Astrocyte (in vitro differentiated cells and primary cell): ENCODE measurements around the gene CBARP. TPM values are rescaled to one million over a fixed set of nuclear protein-coding genes. Genes with fewer than 3 reads are reported as not detected.

Experiments
- DNase-seq: peaks from one replicate; pipeline ENCODE4 v3.0.0-alpha.2; 2010; ENCODE audit warnings: low read depth
- FAIRE-seq: peaks from 2 replicates; lab custom pipeline; 2011; peaks lifted over from hg19 to GRCh38; lab: Jason Lieb, UNC
- H2AFZ ChIP-seq: 2 replicates; pipeline ENCODE4 v1.6.0; 2012; ENCODE audit warnings: low read depth, low read length, inconsistent platforms
- H3K27ac ChIP-seq: 2 replicates; pipeline ENCODE4 v1.5.1; 2011; ENCODE audit warnings: low read depth, low read length, inconsistent platforms
- H3K27me3 ChIP-seq: 2 replicates; pipeline ENCODE4 v1.6.0; 2011; ENCODE audit warnings: low read length, inconsistent platforms; ENCODE audit not compliant: insufficient read depth
- H3K36me3 ChIP-seq: 2 replicates; pipeline ENCODE4 v1.5.1; 2011; ENCODE audit warnings: low read length, inconsistent platforms; ENCODE audit not compliant: insufficient read depth
- H3K4me1 ChIP-seq: 2 replicates; pipeline ENCODE4 v1.5.1; 2011; ENCODE audit warnings: low read length, inconsistent platforms; ENCODE audit not compliant: insufficient read depth
- H3K4me2 ChIP-seq: 2 replicates; pipeline ENCODE4 v1.6.0; 2012; ENCODE audit warnings: low read length, inconsistent platforms
- H3K4me3 ChIP-seq: 2 replicates; pipeline ENCODE4 v1.5.1; 2011; ENCODE audit warnings: low read depth, mild to moderate bottlenecking, low read length, inconsistent platforms; ENCODE audit not compliant: insufficient read depth
- H3K79me2 ChIP-seq: 2 replicates; pipeline ENCODE4 v1.6.0; 2012; ENCODE audit warnings: mild to moderate bottlenecking, low read length, inconsistent platforms; ENCODE audit not compliant: insufficient read depth
- H3K9ac ChIP-seq: 2 replicates; pipeline ENCODE4 v1.6.0; 2012; ENCODE audit warnings: mild to moderate bottlenecking, low read length, inconsistent platforms
- H3K9me3 ChIP-seq: 2 replicates; pipeline ENCODE4 v1.5.1; 2012; ENCODE audit warnings: low read depth, mild to moderate bottlenecking, low read length, inconsistent platforms; ENCODE audit not compliant: insufficient read depth
- H4K20me1 ChIP-seq: 2 replicates; pipeline ENCODE4 v1.6.0; 2012; ENCODE audit warnings: low read length, inconsistent platforms; ENCODE audit not compliant: insufficient read depth
- H3K27ac Mint-ChIP-seq: one replicate; pipeline ENCODE4 v1.8.0; 2021; ENCODE audit warnings: mild to moderate bottlenecking, mixed read lengths; ENCODE audit not compliant: unreplicated experiment
- H3K27me3 Mint-ChIP-seq: one replicate; pipeline ENCODE4 v1.8.0; 2021; ENCODE audit warnings: low read depth, mixed read lengths; ENCODE audit not compliant: unreplicated experiment
- H3K36me3 Mint-ChIP-seq: one replicate; pipeline ENCODE4 v1.8.0; 2021; ENCODE audit warnings: low read depth, mixed read lengths; ENCODE audit not compliant: unreplicated experiment
- H3K4me1 Mint-ChIP-seq: one replicate; pipeline ENCODE4 v1.8.0; 2021; ENCODE audit warnings: low read depth, mixed read lengths; ENCODE audit not compliant: unreplicated experiment
- H3K4me3 Mint-ChIP-seq: one replicate; pipeline ENCODE4 v1.8.0; 2021; ENCODE audit warnings: mild to moderate bottlenecking, moderate library complexity, mixed read lengths; ENCODE audit not compliant: unreplicated experiment
- H3K9me3 Mint-ChIP-seq: one replicate; pipeline ENCODE4 v1.8.0; 2021; ENCODE audit warnings: mild to moderate bottlenecking, mixed read lengths; ENCODE audit not compliant: unreplicated experiment
- total RNA-seq: library from RNA; stranded (reverse); gene quantifications from 2 replicates; pipeline ENCODE4 v1.2.1, GENCODE V29; 2021
- TF ChIP-seq, protein P1 (sequence below): IDR thresholded peaks from 2 replicates; pipeline ENCODE4 v1.5.1; 2011; ENCODE audit warnings: low read depth, mild to moderate bottlenecking, inconsistent platforms, low read length, moderate library complexity; ENCODE audit not compliant: insufficient read depth

CBARP gene
- total RNA-seq, 1 donor from 2014 or later = 19.8 TPM

- no peaks in the 10 kb centered on the region for H3K9me3 Mint-ChIP-seq
- Histone ChIP-seq H3K79me2 (peaks cover 64% of the 10 kb centered on the region), H3K4me3 (no peak overlapping the region), H3K9ac (peak overlapping the region; percentile 90), H3K4me2 (peak overlapping the region; percentile 97), H3K4me1 (peaks cover 77% of the 10 kb centered on the region), H3K27ac (peak overlapping the region; percentile 37), H3K9me3 (no peaks in the 10 kb centered on the region), H3K27me3 (no peaks in the 10 kb centered on the region), H2AFZ (no peak overlapping the region), H4K20me1 (peaks cover 57% of the 10 kb centered on the region), H3K36me3 (peaks cover 20% of the 10 kb centered on the region)
- H3K36me3 Mint-ChIP-seq = peaks cover 14% of the 10 kb centered on the region
- peak overlapping the region; percentile 91 for H3K4me3 Mint-ChIP-seq
- FAIRE-seq = no peak
- H3K27me3 Mint-ChIP-seq = no peaks in the 10 kb centered on the region
- H3K4me1 Mint-ChIP-seq = peaks cover 31% of the 10 kb centered on the region
- DNase-seq = no peak
- TF ChIP-seq, protein P1, sequence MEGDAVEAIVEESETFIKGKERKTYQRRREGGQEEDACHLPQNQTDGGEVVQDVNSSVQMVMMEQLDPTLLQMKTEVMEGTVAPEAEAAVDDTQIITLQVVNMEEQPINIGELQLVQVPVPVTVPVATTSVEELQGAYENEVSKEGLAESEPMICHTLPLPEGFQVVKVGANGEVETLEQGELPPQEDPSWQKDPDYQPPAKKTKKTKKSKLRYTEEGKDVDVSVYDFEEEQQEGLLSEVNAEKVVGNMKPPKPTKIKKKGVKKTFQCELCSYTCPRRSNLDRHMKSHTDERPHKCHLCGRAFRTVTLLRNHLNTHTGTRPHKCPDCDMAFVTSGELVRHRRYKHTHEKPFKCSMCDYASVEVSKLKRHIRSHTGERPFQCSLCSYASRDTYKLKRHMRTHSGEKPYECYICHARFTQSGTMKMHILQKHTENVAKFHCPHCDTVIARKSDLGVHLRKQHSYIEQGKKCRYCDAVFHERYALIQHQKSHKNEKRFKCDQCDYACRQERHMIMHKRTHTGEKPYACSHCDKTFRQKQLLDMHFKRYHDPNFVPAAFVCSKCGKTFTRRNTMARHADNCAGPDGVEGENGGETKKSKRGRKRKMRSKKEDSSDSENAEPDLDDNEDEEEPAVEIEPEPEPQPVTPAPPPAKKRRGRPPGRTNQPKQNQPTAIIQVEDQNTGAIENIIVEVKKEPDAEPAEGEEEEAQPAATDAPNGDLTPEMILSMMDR = no peak
- H3K27ac Mint-ChIP-seq = peak overlapping the region; percentile 41
Measured at GRCh38 chr19:1271528-1272422, 34.0 kb upstream of the CBARP start.

- H3K27me3 Mint-ChIP-seq = no peaks in the 10 kb centered on the region
- peaks cover 14% of the 10 kb centered on the region for H3K36me3 Mint-ChIP-seq
- TF ChIP-seq, protein P1 = no peak
- peaks cover 75% of the 10 kb centered on the region for H3K4me1 ChIP-seq
- DNase-seq = no peak
- no peaks in the 10 kb centered on the region for H3K9me3 Mint-ChIP-seq
- H3K79me2 ChIP-seq = peaks cover 56% of the 10 kb centered on the region
- peak overlapping the region; percentile 90 for H3K9ac ChIP-seq
- peaks cover 20% of the 10 kb centered on the region for H3K36me3 ChIP-seq
- H3K4me1 Mint-ChIP-seq = peaks cover 31% of the 10 kb centered on the region
- H2AFZ ChIP-seq = no peak overlapping the region
- H4K20me1 ChIP-seq = peaks cover 57% of the 10 kb centered on the region
- no peaks in the 10 kb centered on the region for H3K9me3 ChIP-seq
- peak overlapping the region; percentile 91 for H3K4me3 Mint-ChIP-seq
- peak overlapping the region; percentile 90 for H3K27ac Mint-ChIP-seq
- peak overlapping the region; percentile 13 for H3K27ac ChIP-seq
- no peaks in the 10 kb centered on the region for H3K27me3 ChIP-seq
- H3K4me3 ChIP-seq = peak overlapping the region; percentile 73
- FAIRE-seq = no peak
- H3K4me2 ChIP-seq = peak overlapping the region; percentile 97
Measured at GRCh38 chr19:1270854-1271527, 33.2 kb upstream of the CBARP start.
